NOMO-1 (cell line): Measurements from ENCODE around the gene FANCE.
"Not testable (repeated sequence)": the region's sequence is repeated elsewhere in the genome, so short reads cannot be mapped to it uniquely, and the experiment has no call there.

Experiments used
- DNase-seq, 2 experiments: peaks; one replicate each; lab custom pipeline; 2025; ENCODE audit not compliant: unreplicated experiment in 2 of 2; lab: John Stamatoyannopoulos, UW

Gene FANCE

DNA sequence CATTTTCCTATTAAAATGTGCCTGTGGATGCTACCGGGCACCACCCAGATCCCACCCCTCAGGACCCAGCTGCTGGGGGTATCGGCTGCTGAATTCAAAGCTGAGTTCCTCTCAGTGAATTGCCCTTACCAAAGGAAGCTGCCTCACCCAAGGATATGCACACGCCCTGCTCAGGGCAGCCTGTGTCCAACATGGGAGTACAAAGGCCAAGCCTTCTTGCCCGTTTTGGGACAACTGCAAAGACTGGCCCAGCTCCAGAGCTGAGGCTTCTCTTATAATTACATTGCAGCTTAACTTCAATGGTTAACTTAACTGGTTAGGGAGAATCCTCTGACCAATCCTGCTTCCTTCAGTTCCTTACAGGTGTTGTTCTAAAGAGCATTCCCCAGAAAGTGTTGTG lies 19.8 kb upstream of the FANCE start:
- no peak for DNase-seq

DNA sequence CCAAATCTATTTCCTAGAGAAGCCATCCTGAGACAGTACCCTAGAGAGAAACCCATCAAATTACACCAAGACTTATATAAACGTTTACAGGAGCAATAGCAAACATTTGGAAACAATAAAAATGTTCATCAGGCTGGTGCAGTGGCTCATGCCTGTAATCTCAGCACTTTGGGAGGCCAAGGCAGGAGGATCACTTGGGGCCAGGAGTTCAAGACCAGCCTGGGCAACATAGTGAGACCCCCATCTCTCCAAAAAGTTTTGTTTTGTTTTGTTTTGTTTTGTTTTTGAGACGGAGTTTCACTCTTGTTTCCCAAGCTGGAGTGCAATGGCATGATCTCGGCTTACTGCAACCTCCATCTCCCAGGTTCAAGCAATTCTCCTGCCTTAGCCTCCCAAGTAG lies 19.4 kb upstream of the FANCE start:
- DNase-seq: not testable (repeated sequence)

DNA sequence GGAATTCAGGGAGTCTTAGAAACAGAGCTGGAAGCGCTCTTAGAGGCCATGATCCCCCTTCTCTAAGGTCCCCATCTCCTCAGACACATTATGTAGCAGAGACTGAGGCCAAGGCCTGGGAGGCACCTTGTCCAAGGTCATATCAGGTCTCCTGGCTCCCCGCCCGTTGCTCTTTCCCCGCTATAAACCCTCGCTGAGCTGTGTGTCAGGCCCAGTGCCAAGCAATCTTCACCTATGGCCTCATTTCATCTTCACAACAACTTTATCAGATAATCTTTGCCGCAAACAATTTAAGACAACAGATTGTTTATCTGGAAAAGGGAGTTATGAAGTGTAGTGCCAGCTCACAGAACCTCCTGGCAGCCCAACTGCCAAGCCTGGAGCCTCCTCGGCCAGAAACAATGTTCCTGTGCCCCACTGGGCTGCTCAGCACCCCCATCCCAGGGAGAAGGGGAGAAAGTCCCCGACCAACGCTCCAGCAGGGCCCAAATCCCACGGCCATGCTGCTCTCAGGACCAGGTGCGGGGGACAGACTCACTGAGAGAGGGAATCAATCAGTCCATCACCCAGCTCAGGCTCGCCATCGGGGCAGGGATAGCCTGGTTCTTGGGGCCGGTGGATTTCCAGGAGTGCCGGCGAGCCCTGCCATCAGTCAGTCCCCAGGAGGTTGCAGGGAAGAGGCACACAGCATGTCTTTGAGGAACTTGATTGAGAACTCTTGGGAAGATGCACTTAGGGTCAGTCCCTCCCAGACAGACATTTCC lies 16.9 kb upstream of the FANCE start:
- no peak for DNase-seq

DNA sequence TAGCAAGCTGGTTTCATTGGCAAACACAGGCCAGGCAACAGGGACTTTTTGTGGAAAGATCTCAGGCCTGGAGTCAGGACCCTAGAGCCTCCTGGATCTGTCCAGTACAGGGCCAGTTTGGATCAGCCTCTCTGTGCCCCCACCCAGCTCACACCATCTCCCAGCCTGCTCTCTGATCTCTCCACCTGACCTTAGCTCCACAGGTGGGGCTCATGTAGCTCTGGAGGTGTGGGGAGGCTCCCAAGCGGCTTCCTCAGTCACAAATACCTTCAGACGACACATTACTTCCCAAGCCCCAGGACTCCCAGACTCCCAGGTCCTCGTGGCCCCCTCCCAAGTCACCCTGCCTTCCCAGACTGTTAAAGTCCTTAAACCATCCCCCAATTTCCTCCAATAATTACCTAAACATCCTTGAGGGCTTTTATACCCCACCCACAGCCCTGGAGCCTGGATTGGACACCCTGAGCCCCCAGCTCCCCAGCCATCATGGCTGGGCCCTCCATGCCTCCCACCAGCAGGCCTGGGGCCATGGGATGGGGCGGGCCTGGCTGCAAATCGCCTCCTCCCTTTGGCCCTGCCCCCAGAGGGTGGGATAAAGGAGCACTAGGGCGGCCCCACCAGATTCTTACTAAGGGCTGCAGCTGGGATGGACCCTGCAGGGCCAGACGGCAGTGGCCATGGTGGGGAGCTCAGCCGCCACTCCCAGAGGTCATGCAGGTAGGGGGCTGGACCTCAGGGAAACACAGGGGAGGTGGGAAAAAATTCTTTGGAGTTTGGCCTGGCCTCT lies 15.9 kb upstream of the FANCE start:
- no peak for DNase-seq

DNA sequence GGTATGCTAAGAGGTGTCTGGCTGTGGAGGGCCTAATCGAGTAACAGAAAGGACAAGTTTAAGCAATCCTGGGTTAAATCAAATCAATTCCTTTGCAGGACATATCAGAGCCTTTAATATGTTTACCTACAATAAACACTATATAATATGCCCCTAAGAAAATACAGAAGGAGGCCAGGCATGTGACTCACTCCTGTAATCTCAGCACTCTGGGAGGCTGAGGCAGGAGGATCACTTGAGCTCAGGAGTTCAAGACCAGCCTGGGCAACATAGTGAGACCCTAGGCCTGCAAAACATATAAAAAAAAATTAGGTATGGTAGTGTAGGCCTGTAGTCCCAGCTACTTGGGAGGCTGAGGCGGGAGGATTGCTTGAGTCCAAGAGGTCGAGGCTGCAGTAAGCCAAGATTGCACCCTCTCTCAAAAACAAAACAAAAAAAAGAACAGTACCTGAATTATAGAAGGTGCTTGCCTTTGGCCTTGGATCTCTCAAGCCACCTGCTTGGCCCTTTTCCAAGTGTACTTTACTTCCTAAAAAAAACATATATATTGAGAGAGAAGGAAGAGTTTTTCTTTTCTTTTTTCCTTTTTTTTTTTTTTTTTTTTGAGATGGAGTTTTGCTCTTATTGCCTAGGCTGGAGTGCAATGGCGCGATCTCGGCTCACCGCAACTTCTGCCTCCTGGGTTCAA lies 13.6 kb upstream of the FANCE start:
- not testable (repeated sequence) for DNase-seq

- no peak for DNase-seq
Observed at GRCh38 chr6:35439308-35439707, 12.8 kb upstream of the FANCE start.

GRCh38 chr6:35441205-35441604 lies 10.9 kb upstream of the FANCE start:
- no peak for DNase-seq

DNA sequence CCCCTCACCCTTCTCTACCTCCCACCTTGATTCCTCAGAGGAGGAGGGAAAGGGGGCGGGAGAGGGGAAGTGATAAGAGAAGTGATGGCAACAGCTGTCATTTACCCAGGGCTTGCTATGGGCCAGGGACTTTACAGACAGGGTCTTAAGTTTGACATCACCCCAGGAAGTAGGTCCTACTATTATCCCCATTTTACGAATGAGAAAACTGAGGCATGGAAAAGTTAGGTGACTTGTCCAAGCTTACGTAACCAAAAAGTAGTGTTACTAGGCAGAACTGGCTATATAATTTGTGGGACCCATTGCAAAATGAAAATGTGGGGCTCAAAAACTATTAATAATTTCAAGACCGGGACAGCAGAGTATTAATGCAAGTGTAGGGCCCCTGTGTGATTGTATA lies 10.5 kb upstream of the FANCE start:
- no peak for DNase-seq

DNA sequence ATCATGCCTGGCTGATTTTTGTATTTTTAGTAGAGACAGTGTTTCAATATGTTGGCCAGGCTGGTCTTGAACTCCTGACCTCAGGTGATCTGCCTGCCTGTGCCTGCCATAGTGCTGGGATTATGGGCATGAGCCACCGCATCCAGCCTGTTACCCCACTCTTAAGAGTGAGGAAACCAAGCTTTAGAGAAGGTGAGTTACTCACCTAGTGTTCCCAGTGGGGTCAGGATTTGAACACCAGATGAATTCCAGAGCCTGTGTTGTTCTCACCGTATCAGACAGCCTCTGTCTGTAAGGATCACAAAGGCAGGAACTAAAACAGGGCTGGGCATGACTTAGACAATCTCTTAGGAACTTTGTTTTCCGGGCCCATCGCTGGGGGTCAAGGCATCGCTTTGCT lies 9.4 kb upstream of the FANCE start:
- DNase-seq: no peak

DNA sequence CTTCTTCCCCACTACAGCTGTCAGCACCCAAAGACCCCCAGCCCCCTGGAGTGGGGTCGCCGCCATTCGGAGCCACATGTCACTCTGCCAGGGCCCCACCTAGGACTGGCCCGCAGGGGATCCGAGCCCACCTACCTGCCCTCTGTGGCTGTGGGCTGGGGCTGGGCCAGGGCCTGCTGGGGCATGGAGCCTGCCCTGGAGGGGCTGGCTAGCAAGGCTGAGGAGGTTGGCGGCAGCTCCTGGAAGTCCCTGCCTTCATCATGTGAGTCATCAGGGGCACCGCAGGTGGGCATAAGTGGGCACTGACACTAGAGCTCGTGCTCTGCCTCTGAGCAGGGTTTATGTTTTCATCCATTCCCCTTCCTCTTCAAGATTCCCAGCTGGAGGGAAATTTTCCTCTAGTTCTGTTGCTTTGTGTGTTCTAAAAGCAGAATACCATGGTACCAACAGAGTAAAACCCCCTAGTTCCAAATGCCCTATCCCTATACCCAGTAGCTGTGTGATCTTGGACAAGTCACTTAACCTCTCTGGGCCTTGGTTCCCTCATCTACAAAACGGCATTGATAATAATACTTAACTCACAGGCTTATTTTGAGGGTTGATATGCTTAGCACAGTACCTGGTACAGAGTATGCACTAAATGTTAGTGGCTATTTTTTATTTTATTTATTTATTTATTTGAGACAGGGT lies 8.7 kb upstream of the FANCE start:
- DNase-seq: no peak

DNA sequence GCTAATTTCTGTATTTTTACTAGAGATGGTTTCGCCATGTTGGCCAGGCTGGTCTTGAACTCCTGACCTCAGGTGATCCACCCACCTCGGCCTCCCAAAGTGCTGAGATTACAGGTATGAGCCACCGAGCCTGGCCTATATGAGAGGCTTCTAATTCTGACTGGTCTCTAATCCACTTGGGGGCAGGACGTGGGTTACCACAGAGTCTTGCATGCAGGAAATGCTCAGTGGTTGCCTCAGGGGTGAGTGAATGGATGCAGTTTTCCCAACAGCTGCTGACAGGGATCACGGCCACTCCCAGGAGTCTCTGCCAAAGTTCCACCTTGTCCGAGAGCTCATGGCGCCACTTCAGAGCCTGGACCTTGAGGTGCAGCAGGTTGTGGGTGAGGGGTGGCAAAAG lies 6.4 kb upstream of the FANCE start:
- no peak for DNase-seq

GRCh38 chr6:35448191-35448590 lies 3.9 kb upstream of the FANCE start:
- DNase-seq: no peak

DNA sequence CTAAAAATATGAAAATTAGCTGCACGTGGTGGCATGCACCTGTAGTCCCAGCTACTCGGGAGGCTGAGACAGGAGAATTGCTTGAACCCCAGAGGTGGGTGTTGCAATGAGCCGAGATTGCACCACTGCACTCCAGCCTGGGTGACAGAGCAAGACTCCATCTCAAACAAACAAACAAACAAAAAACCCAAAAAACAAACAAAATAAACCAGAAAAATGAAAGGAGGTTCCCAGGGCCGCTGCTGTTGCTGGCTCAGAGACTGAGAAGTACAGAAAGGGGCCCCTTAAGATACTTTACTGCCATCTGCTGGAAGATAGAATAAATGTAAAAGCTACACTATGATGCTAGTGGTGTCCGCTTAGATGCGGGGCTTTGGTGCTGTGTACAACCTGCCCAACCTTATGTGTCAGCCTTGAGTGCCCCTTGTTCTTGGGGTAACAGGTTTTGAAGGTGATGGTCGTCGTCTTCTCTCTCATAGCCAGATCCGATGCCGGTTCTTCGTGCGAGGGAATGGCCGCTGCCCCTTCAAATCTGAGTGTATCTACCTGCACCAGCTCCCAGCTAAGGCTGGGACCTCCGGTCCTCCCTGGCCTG lies 2.8 kb upstream of the FANCE start:
- peak; percentile 81 to 85 for DNase-seq

DNA sequence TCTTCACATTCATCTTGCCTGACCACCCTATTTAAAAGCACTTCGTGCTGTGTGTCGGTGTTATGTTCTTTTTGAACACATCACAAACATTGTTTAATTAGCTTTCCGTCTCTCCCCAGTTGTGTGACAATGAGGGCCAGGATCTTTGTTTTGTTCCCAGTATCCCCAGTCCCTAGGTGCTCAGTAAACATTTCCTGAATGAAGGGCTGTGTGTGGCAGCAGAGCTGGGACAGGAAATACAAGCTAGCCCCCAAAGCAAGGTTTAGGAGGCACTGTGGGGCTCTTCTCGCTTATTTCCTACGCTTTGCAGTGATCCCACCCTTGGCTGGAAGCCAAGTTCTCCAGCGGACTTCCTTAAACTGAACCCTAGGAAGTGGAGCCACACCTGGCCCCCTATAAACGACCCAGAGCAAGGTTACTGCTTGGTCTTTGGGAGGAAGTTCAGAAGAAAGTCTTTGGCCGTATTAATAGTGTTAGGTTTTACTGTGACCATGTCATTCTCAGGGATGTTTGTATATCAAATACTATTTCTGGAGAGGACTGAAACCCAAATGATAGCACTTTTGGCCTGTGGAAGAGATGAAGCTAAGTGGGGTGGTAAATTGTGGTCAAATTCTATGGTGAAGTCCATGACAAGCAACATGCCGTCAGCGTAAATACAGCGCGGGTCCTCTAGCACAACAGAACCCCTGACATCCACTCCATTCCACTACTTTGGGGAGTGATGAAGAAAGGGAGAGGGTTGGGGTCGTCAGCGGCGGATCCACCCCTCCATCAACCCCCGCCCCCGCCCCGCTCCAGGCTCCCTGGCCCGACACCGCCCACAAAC lies 570 bp upstream of the FANCE start:
- DNase-seq: no peak

DNA sequence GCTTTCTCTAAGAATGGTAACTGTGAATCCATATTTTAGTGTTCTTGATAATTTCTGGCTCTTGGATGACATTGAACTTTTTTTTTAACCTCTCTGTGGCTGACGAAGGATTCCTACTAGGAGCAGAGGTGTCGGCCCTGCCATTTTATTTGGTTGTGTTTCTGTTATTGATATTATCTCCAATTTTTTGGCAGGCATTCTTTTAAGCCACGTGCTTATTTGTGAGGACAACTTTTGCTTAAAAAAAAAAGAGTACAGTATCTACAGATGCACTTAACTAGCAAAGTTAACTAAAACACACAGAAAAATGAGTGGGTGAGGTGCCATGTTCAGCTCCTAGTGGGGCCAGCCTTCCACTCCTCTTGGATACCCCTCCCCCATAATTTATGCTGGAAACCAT lies 1.1 kb downstream of the FANCE start:
- DNase-seq: no peak

- no peak for DNase-seq
Observed at GRCh38 chr6:35454391-35455110, 2.4 kb downstream of the FANCE start.

- no peak for DNase-seq
Observed at GRCh38 chr6:35457907-35458306, 5.8 kb downstream of the FANCE start.

GRCh38 chr6:35461270-35461669 lies 9.1 kb downstream of the FANCE start:
- DNase-seq: no peak

- no peak for DNase-seq
Observed at GRCh38 chr6:35463292-35463691, 11.2 kb downstream of the FANCE start.
